ENCODE results near the gene FOXF2.

The FOXF2 gene

GRCh38 chr6:1415416-1416063, 26.2 kb downstream of the FOXF2 start:
- no peak for DNase-seq

- DNase-seq: no peak
These were observed 26.9 kb downstream of the FOXF2 start for GRCh38 chr6:1416191-1416760.

GRCh38 chr6:1416820-1417219, 27.4 kb downstream of the FOXF2 start:
- DNase-seq: no peak

GRCh38 chr6:1417718-1418117, 28.3 kb downstream of the FOXF2 start:
- DNase-seq: no peak

GRCh38 chr6:1418471-1419191, 29.3 kb downstream of the FOXF2 start:
- no peak for DNase-seq

GRCh38 chr6:1420382-1420781, 31.0 kb downstream of the FOXF2 start:
- DNase-seq: no peak

GRCh38 chr6:1422290-1422689, 32.9 kb downstream of the FOXF2 start:
- no peak for DNase-seq

- no peak for DNase-seq
These were observed 34.2 kb downstream of the FOXF2 start for GRCh38 chr6:1423578-1423977.

GRCh38 chr6:1424306-1424927, 35.0 kb downstream of the FOXF2 start:
- DNase-seq: no peak

- no peak for DNase-seq
These were observed 37.0 kb downstream of the FOXF2 start for GRCh38 chr6:1426416-1426815.

GRCh38 chr6:1435806-1436205, 46.4 kb downstream of the FOXF2 start:
- no peak for DNase-seq

GRCh38 chr6:1436334-1437306, 47.2 kb downstream of the FOXF2 start:
- DNase-seq: no peak

- DNase-seq: no peak
These were observed 48.4 kb downstream of the FOXF2 start for GRCh38 chr6:1437553-1438406.

- DNase-seq: no peak
These were observed 49.1 kb downstream of the FOXF2 start for GRCh38 chr6:1438471-1438881.

- no peak for DNase-seq
These were observed 50.0 kb downstream of the FOXF2 start for GRCh38 chr6:1439349-1439748.

- DNase-seq: no peak
These were observed 53.6 kb downstream of the FOXF2 start for GRCh38 chr6:1442929-1443328.
